HG03558 (cell line): ENCODE data around the gene DIRAS2.
"Not testable (repeated sequence)": the region's sequence is repeated elsewhere in the genome, so short reads cannot be mapped to it uniquely, and the experiment has no call there.

Experiments
- ATAC-seq: cut with Tn5 transposase; IDR thresholded peaks from one replicate; pipeline ENCODE4 v1.9.1; 2021; ENCODE audit warnings: moderate number of reproducible peaks; ENCODE audit not compliant: unreplicated experiment; ENCODE audit errors: extremely low read depth

The DIRAS2 gene, protein sequence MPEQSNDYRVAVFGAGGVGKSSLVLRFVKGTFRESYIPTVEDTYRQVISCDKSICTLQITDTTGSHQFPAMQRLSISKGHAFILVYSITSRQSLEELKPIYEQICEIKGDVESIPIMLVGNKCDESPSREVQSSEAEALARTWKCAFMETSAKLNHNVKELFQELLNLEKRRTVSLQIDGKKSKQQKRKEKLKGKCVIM

DNA sequence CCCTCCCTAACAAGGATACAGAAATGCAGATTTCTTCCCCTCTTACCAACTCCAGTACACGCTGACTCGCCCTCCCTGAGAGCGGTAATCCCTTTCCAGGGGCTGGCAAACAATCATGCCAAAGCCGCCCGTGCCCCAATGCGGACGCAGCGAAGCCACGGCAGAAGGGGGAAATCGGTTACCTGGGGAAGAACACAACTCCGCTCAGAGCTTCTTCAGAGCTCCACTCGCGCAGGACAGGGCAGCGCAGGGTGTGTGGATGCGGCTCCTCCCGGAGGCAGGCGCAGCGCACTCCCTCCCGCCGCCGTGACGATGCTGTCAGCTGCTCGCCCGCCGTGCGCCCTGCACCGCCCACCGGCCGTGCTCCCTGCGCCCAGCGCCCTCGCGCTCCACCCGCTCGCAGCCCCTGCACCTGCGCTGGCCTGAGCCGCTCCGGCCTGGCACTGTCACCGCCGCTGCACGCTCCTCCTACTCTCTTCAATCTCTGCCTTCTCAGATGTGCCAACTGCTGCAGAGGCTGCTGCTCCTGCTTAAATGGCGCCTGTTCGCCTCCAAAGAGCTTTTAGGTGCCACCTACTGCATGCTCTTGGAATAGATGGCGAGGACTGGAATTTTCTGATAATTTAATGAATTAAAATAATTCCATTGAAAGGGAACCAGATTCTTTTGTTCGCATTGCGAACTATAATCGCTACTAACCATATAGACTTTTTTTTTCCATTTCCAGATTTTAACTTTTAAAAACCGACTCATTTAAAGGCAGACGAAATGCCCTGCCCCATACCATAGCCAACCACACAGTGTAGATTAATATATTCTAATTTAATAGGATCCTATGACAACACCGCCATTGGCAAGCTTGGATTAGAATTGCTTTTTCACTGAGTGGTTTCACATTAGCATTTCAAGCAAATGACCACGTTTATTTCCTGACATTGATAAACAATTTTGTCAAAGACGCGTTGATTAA is at the start of gene DIRAS2:
Gene DIRAS2 (minus strand): TSS at position 255 of the 970 bp plus-strand sequence. CDS start 28,997 bp downstream, outside the sequence.
- ATAC-seq: no peak

DNA sequence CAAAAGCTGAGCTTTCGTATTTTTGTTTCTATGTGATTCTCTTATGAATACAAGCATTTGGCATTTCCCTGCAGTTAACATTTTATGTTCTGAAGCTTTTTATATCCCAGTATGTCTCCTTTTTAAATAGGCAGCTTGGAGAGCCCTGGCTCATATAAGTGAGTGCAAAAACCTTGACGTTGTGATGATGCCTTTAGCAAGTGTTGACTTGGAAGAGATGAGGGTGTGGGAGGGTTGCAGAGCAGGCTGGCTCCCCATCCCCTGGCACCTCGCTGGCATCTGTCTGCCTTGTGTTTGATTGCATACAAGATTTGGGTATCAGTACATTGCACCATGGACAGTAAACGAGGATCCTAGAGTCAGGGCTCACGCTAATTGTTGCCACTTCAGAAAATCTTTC is 42.1 kb upstream of the DIRAS2 start:
- ATAC-seq: no peak

DNA sequence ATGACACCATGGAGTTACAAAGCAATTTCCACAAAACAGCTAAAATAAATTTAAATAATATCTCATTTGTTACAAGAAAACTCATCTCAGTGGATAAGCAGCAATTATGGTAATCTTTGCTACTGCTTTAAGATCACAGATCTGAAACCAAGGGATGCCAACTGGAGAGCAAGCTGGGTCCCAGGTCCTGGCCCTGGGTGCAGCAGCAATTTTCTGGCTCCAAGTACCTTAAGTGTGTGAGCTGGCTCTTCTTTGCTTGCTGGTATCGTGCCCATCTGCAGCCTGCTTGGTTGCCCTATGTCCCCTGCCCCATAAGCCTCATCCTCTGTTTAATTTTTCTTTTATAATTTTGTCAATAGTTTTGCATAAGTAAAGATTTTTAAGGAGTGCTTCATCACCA is 41.5 kb upstream of the DIRAS2 start:
- no peak for ATAC-seq

DNA sequence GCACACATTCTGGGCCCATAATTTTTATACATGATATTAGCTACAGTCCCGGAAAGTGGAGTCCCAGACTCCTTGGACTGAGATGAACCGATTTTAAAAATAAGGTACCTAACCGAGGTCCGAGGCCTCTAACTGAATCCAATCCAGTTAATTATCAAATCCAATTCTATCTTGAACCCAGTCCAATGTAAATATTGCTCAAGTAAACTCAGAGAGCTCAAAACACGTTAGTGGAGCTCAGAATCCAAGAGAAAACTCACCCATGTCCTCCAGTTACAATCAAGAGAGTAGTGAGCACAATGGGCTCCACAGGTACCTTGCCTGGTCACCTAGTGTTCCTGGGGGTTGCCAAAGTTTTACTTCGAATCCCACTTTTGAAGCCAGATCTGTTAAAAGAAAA is 37.9 kb upstream of the DIRAS2 start:
- no peak for ATAC-seq

DNA sequence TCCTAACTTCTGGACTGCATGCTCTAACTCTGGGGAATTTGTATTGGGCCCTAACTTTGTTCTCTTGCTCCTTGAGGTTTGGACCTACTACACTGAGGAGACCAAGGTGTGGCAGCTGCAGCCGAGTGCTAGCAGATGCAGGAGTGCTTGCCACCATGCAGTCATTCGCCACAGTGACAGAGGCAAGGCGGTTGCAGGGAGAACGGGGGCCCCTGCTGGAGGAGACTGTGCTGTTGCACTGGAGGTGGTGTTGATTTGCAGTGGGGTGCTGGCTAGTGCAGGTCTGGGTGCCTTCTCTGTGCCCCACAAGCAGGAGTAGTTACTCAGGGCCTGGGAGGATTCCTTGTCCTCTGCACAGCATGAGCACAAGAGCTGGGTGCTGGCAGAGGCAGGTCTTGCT is 22.4 kb upstream of the DIRAS2 start:
- ATAC-seq: no peak

DNA sequence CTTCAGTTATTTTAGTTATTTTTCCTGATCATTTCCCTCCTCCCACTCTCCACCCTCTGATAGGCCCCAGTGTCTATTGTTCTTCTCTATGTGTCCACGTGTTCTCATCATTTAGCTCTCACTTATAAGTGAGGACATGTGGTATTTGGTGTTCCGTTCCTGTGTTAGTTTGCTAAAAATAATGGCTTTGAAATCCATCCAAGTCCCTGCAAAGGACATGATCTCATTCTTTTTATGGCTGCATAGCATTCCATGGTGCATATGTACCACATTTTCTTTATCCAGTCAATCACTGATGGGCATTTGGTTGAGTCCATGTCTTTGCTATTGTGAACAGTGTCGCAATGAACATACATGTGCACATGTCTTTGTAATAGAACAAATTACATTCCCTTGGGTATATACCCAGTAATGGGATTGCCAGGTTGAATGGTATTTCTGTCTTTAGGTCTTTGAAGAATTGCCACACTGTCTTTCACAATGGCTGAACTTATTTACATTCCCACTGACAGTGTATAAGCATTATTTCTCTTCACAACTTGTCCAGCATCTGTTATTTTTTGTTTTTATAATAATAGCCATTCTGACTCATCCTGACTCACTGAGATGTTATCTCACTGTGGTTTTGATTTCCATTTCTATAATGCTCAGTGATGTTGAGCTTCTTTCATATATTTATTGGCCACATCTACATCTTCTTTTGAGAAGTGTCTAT is 17.2 kb upstream of the DIRAS2 start:
- no peak for ATAC-seq

DNA sequence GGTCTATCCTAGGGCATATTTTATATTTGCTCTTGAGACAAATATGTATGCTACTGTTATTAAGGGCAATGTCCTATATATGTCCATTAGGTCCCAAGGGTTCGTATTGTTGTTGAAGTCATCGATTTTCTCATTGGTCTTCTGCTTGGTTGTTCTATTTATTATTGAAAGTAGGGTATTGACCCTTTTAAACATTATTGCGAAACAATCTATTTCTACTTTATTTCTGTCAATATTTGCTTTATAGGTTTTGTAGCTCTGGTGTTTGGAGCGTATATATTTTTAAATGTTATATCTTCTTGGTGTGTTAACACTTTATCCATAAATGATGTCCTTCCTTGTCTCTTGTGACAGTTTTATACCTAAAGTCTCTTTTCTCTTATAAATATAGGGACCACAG is 16.2 kb upstream of the DIRAS2 start:
- ATAC-seq: no peak

DNA sequence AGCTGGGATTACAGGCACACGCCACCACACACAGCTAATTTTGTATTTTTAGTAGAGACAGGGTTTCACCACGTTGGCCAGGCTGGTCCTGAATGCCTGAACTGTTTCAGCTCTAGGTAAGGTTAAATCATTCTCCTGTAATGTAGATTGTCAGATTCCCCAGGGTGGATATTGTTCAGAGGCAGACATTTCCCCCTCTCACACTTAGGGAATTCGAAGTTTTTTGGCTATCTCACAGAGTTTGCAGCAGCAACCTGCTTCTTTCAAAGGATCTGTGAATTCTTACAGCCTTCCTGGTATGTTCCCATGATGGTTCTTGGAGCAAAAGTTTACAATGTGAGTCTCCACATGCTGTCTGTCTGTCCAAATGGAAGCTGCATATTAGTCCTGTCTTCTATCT is 15.6 kb upstream of the DIRAS2 start:
- ATAC-seq: no peak

DNA sequence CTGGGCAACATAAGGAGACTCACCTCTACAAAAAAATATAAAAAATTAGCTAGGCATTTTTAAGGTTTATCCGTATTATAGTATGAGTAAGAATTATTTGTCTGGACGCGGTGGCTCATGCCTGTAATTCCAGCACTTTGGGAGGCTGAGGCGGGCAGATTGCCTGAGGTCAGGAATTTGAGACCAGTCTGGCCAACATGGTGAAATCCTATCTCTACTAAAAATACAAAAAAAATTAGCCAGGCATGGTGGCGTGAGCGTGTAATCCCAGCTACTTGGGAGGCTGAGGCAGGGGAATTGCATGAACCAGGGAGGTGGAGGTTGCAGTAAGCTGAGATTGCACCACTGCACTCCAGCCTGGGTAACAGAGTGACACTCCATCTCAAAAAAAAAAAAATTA is 14.3 kb upstream of the DIRAS2 start:
- not testable (repeated sequence) for ATAC-seq

DNA sequence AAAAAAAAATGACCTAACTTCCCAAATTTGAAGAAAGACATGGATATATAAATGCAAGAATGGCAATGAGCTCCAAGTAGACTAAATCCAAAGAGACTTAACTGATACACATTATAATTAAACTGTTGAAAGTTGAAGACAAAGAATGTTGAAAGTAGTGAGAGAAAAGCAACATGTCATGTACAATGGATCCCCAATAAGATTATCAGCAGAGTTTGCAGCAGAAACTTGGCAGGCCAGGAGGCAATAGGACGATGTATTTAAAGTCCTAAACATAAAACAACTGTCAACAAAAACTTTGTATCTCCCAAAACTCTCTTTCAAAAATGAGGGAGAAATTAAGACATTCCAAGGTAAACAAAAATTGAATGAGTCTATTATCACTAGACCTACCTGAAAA is 8.6 kb upstream of the DIRAS2 start:
- ATAC-seq: no peak

DNA sequence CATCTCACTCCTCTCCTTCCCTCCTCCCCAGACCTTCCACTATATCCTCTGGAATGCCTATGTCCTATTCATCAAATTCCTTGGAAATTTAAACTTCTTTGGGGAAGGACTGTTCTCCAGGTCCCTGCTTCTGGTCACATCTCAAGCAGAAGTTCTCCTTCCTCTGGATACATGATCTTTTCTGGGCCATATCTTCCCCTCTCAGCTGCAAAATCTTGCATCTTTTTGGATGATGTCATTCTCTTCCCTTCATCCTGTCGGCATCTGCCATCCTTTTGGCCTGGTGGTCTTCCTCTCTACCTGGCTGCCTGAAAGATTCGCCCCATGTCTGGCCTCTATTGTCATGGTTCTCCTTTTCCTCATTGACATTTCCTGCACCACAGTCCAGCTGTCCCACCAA is 5.2 kb upstream of the DIRAS2 start:
- ATAC-seq: no peak

DNA sequence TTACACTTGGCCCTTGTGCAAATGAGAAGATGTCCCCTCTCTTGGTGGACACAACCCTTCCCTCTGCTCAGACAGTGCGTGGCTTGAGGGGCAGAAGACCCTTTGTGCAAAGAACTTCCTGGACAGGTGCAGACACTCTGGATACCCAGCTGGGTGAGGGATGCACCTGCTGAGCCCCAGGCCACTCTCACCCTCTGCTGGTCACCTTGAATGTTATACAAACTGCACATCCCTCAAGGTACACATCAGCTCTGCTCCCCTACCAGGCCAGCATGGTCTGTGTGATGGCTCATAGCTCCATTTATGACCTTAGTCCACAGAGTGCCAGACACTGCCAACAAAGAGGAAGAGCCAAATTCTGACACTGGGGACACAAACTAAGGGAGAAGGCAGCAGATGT is 3.1 kb upstream of the DIRAS2 start:
- ATAC-seq: no peak

DNA sequence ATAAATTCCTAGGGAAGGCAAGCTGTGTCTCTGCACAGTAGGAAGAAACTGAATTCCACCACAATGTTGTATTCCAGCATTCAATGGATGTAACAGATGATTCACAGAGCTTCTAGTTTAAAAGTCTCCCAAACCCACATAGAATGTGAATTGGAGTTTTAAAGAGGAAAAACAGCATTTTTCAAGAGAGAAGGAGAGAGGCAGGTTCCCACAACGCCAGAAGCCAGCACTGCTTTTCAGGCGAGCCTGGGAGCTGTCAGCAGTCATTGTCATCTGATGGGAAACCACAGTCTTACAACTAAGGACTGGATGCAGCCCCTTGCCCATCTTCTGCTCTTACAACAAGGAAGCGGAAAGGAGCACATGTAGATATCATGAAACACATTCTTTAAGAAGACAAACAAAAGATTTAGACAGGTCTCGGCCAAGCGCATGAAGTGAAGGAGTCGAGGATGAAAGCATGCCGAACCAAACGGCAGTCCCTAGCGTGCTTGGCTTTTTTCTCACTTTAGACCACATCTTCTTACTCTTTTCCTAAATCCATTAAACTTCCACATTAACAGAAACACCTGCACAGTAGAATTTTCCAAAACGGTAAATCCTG is 638 bp downstream of the DIRAS2 start:
- no peak for ATAC-seq

DNA sequence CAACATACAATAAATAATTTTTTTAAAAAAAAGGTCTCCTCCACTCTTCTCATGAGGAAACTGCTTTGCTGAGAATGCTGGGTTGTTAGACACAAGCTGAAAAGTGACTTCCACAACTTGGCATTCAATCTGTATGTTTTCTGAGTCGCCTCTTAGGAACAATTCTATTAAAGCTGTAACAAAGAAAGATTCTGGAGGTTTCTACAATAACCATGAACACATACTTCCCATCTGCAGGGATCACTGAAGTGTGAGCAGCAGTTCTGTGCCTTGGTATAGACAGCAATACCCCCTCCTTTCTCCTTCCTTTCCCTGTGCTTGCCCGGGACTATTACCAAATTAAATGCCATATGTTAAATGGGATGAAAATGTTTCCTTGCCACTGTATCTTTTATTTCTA is 1.5 kb downstream of the DIRAS2 start:
- ATAC-seq: no peak

DNA sequence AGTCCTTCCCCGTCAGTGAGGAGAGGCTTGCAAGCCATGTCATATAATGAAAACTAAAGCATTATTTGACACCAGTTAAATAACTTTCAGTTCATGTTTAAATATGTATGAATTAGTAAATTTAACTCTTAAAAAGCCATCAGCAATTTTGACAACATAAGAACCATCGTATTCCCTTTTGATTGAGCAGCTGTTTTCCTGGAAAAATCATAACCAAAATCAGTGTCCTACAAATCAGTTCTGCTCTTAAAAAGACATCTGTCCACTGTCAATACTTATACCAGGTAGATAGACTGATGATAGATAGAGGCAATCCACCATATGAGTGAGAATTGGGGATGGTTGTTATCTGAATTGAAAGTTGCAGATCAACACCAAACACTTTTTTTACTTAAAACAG is 2.3 kb downstream of the DIRAS2 start:
- ATAC-seq: no peak

DNA sequence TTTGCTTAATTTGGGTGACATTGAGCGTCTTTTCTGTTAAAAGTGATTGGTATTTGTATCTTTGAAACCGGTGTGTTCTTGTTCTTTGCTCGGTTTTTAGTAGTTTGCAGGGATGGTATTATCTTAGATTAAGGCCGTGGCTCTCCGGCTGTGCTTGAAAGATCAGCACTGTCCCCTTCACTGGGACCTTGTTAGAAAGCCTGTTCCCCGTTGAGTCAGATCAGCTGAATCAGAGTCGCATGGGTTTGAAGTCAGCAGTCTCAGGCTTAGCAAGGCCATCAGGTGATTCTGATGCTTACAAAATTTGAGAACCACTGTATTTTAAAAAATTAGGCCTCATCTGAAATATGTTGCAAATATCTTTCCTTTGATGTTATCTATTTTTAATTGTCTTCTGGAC is 5.0 kb downstream of the DIRAS2 start:
- no peak for ATAC-seq

DNA sequence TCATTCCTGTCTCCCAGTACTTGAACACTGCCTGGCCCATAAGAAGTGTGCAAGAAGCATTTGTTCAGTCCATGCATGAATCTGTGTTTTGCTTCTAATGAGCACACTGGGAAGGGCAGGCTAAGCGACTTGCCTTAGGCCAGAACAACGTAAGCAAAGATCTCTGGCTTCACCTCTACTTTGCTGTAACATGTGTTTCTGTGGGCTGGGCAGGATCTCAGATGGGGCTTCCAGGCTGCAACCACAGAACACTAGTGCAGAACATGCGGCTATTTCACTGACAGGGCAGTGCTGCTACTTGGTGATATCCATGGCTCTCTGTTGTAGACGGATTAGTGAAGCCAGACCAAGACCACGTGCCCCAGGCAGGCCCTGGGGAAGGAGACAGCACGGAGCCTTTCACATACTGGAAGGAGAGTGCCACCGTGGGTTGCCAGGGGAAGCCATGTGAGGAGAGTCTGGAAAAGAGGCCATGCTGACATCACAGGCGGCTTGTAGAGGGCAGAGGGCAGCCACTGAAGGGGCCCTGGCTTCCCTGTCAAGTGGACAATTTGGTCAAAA is 9.9 kb downstream of the DIRAS2 start:
- ATAC-seq: no peak

DNA sequence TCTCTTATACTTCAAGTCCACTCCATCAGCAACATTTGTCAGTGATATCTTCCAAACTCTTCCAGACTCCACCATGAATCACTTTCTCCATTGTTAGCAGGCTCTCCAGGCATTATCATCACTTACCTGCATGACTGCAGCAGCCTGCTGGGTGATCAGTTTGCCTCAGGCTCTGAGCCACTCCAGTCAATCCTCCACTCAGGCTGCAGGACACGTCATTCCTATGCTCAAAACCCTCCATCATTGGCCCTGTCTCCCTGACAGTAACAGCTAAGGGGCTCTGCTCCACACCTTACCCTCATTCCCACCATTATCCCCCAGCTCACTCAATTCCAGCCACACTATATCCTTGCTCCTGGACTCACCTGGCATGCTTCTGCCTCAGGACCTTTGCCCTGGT is 10.7 kb downstream of the DIRAS2 start:
- ATAC-seq: no peak

DNA sequence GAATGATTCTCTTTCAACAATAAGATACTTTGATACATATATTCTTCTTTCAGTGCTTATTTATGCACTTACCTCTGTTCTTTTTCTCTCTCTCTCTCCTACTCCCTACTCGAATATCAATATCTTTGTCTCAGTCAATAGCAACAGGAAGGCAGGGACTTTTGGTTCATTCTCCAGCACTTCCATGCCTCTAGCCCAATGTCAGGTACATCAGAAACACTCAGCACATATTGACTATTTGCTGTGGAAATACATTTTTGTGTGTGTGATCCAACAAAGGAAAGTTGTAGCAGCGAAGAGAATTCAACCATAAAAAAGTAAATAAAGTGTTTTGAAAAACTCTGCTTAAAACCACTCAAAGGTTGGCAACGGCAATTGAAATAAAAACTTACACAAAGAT is 12.6 kb downstream of the DIRAS2 start:
- ATAC-seq: no peak

DNA sequence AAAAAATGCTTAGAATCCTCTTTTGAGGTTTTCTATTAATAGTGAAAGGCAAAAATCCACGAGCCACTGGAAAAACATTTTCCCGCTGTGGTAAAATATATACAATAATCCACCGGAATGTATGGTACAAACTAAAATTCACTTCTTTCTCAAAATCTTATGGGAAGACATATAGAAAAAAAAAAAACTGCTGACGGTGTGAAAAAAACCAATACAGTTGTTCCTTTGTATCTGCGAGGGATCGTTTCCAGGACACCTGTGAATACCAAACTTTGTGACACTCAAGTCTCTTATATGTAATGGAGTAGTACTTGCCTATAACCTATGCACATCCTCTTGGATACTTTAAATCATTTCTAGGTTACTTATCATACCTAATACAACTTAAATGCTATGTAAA is 13.3 kb downstream of the DIRAS2 start:
- no peak for ATAC-seq
